GM23338 (cell line): ENCODE results near the gene APOD. TPM values are rescaled to one million over a fixed set of nuclear protein-coding genes. Genes with fewer than 3 reads are reported as not detected.

ENCODE experiments used
- ATAC-seq: fragments of 200-7000 bp; cut with Tn5 transposase; 3 replicates; pipeline ENCODE4 v1.9.1; 2020
- DNase-seq: peaks from one replicate; pipeline ENCODE4 v3.0.0-alpha.2; 2015; ENCODE audit warnings: low spot score
- H2AFZ ChIP-seq: fragments of 200-600 bp; sonication (generic); 2 replicates; pipeline ENCODE4 v1.8.0; 2016; ENCODE audit warnings: antibody characterized with exemption, mild to moderate bottlenecking, moderate library complexity
- H3F3A ChIP-seq: fragments of 200-600 bp; sonication (generic); replicated peaks from 2 replicates; pipeline ENCODE4 v1.8.0; 2017; ENCODE audit warnings: antibody characterized with exemption, mixed run types, low read depth
- H3K27ac ChIP-seq: fragments of 200-600 bp; sonication (generic); 2 replicates; pipeline ENCODE4 v1.6.1; 2016; ENCODE audit warnings: low read depth
- H3K27me3 ChIP-seq: fragments of 200-600 bp; sonication (generic); 2 replicates; pipeline ENCODE4 v1.8.0; 2016; ENCODE audit warnings: mild to moderate bottlenecking, mixed run types, moderate library complexity; ENCODE audit not compliant: insufficient read depth
- H3K36me3 ChIP-seq: fragments of 200-600 bp; sonication (generic); 2 replicates; pipeline ENCODE4 v1.8.0; 2016; ENCODE audit warnings: mild to moderate bottlenecking; ENCODE audit not compliant: insufficient read depth
- H3K4me1 ChIP-seq: fragments of 200-600 bp; sonication (generic); 2 replicates; pipeline ENCODE4 v1.8.0; 2016; ENCODE audit warnings: mild to moderate bottlenecking, moderate library complexity; ENCODE audit not compliant: insufficient read depth
- H3K4me2 ChIP-seq: fragments of 200-600 bp; sonication (generic); 2 replicates; pipeline ENCODE4 v1.7.1; 2017; ENCODE audit warnings: mixed run types
- H3K4me3 ChIP-seq: fragments of 200-600 bp; sonication (generic); 2 replicates; pipeline ENCODE4 v1.6.1; 2016; ENCODE audit warnings: mixed run types
- H3K79me2 ChIP-seq: fragments of 200-600 bp; sonication (generic); replicated peaks from 2 replicates; pipeline ENCODE4 v1.8.0; 2017; ENCODE audit warnings: mild to moderate bottlenecking; ENCODE audit not compliant: insufficient read depth
- H3K9me2 ChIP-seq: fragments of 200-600 bp; sonication (generic); 2 replicates; pipeline ENCODE4 v1.8.0; 2017; ENCODE audit not compliant: insufficient read depth
- H4K20me1 ChIP-seq: fragments of 200-600 bp; sonication (generic); replicated peaks from 2 replicates; pipeline ENCODE4 v1.8.0; 2017; ENCODE audit warnings: mild to moderate bottlenecking; ENCODE audit not compliant: insufficient read depth
- H3K27ac Mint-ChIP-seq: 2 replicates; pipeline ENCODE4 v1.8.0; 2020; ENCODE audit warnings: inconsistent platforms, mild to moderate bottlenecking, moderate library complexity, mixed read lengths
- H3K27me3 Mint-ChIP-seq: 3 replicates; pipeline ENCODE4 v1.8.0; 2022; ENCODE audit warnings: low read depth, mild to moderate bottlenecking, moderate library complexity, mixed read lengths, inconsistent platforms; ENCODE audit not compliant: insufficient read depth, poor library complexity
- H3K36me3 Mint-ChIP-seq: 3 replicates; pipeline ENCODE4 v1.8.0; 2021; ENCODE audit warnings: low read depth, mild to moderate bottlenecking, inconsistent platforms, moderate library complexity, mixed read lengths
- H3K4me1 Mint-ChIP-seq: 3 replicates; pipeline ENCODE4 v1.8.0; 2020; ENCODE audit warnings: mild to moderate bottlenecking, inconsistent platforms, mixed read lengths
- H3K4me3 Mint-ChIP-seq: 3 replicates; pipeline ENCODE4 v1.8.0; 2021; ENCODE audit warnings: moderate library complexity, mild to moderate bottlenecking, inconsistent platforms, mixed read lengths
- H3K9me3 Mint-ChIP-seq: 3 replicates; pipeline ENCODE4 v1.8.0; 2020; ENCODE audit warnings: moderate library complexity, mild to moderate bottlenecking, inconsistent platforms, mixed read lengths
- CREB1 ChIP-seq: fragments of 250-450 bp; sonication (Bioruptor Pico); IDR thresholded peaks from 2 replicates; pipeline ENCODE4 v1.5.0; 2020; ENCODE audit warnings: low read depth, mild to moderate bottlenecking, moderate library complexity
- EZH2 ChIP-seq: fragments of 200-600 bp; sonication (generic); IDR thresholded peaks from one replicate; pipeline ENCODE4 v1.8.0; 2017; ENCODE audit warnings: antibody characterized with exemption, mild to moderate bottlenecking, low read depth; ENCODE audit not compliant: unreplicated experiment
- EZH2phosphoT487 ChIP-seq: fragments of 200-600 bp; sonication (generic); IDR thresholded peaks from one replicate; pipeline ENCODE4 v1.8.1; 2018; ENCODE audit warnings: antibody characterized with exemption; ENCODE audit not compliant: unreplicated experiment
- JUNB ChIP-seq: IDR thresholded peaks from one replicate; pipeline ENCODE4 v1.6.1; 2016; ENCODE audit warnings: antibody characterized with exemption; ENCODE audit not compliant: unreplicated experiment
- NANOG ChIP-seq: IDR thresholded peaks from 2 replicates; pipeline ENCODE4 v1.6.1; 2016; ENCODE audit warnings: antibody characterized with exemption, borderline replicate concordance
- STAT1 ChIP-seq: IDR thresholded peaks from one replicate; pipeline ENCODE4 v1.6.1; 2016; ENCODE audit warnings: antibody characterized with exemption; ENCODE audit not compliant: unreplicated experiment
- ZNF114 ChIP-seq: fragments of 250-450 bp; sonication (Bioruptor Pico); IDR thresholded peaks from 2 replicates; pipeline ENCODE4 v1.5.0; 2020; ENCODE audit warnings: mild to moderate bottlenecking, moderate library complexity
- ZNF331 ChIP-seq: fragments of 250-450 bp; sonication (Bioruptor Pico); IDR thresholded peaks from 2 replicates; pipeline ENCODE4 v1.5.0; 2020; ENCODE audit warnings: low read depth, mild to moderate bottlenecking, moderate library complexity
- ZNF462 ChIP-seq: fragments of 250-450 bp; sonication (Bioruptor Pico); IDR thresholded peaks from 2 replicates; pipeline ENCODE4 v1.5.0; 2020; ENCODE audit warnings: mild to moderate bottlenecking, moderate library complexity
- polyA plus RNA-seq: library from polyadenylated mRNA; unstranded; fragments of >200 nt; fragmentation: Nextera tagmentation; extraction: Ambion mirVana; gene quantifications from 2 replicates; pipeline ENCODE4 v1.2.1, GENCODE V29; 2016
- total RNA-seq: library from RNA; depleted of rRNA; stranded (reverse); fragments of >200 nt; shearing (Covaris generic); gene quantifications from 2 replicates; pipeline ENCODE4 v1.2.3, GENCODE V29; 2014
- TF ChIP-seq, protein P1 (sequence below): IDR thresholded peaks from one replicate; pipeline ENCODE4 v1.6.1; 2018; ENCODE audit warnings: antibody characterized with exemption; ENCODE audit not compliant: unreplicated experiment
- TF ChIP-seq, protein P2 (sequence below), 2 experiments: fragments of 200-600 bp in 1 of 2; sonication (generic) in 1 of 2; conservative IDR thresholded peaks; 2 replicates each; pipeline versions ENCODE4 v1.5.1 to v1.6.1; 2016 to 2017; ENCODE audit warnings: antibody characterized with exemption in 2 of 2, low read depth in 2 of 2, mild to moderate bottlenecking in 2 of 2, moderate library complexity in 1 of 2
- TF ChIP-seq, protein P3 (sequence below): IDR thresholded peaks from 2 replicates; pipeline ENCODE4 v1.6.1; 2016; ENCODE audit warnings: antibody characterized with exemption

APOD gene
- total and polyA plus RNA-seq, 2 experiments from 2014 or later = not detected

- TF ChIP-seq ZNF462 (CRISPR knock-in tag) (no peak), STAT1 (no peak)
Measured at GRCh38 chr3:195595785-195596531, 12.2 kb upstream of the APOD start (continued).

DNA sequence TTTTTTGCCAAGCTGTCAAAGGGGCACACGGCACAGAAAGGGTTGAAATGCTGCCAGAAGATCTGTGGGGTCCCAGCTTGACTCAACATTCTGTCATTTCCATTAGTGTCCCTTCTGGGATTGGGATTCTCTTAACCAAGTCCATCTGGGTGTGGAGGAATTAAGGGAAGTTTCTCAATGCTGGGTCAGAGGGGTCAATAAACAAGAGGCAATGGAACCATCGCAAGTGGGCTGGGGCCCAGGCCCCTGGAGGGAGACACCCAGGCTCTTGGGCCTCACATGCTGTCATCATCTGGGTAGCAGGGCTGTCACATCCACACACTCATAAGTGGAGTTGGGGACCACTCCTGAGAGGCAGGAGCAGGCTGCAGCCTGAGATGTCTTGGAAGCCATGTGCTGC lies 8.1 kb upstream of the APOD start:
- Histone ChIP-seq H3K36me3 (no peaks in the 10 kb centered on the region), H3K27me3 (no peaks in the 10 kb centered on the region), H3K9me2 (peaks cover 4% of the 10 kb centered on the region; the same call in 1 of the 2 replicates), H3K27ac (no peak overlapping the region), H3K4me2 (no peak overlapping the region), H3K79me2 (no peaks in the 10 kb centered on the region), H2AFZ (no peak overlapping the region), H3K4me3 (no peak overlapping the region), H3K4me1 (no peaks in the 10 kb centered on the region), H4K20me1 (no peaks in the 10 kb centered on the region), H3F3A (no peaks in the 10 kb centered on the region)
- H3K4me1 Mint-ChIP-seq = no peaks in the 10 kb centered on the region
- no peak for ATAC-seq
- DNase-seq = no peak
- no peak overlapping the region for H3K27ac Mint-ChIP-seq
- peaks cover 11% of the 10 kb centered on the region; the same call in 1 of the 3 replicates for H3K9me3 Mint-ChIP-seq
- peaks cover 2% of the 10 kb centered on the region for H3K27me3 Mint-ChIP-seq
- no peak overlapping the region for H3K4me3 Mint-ChIP-seq
- peaks cover 3% of the 10 kb centered on the region; the same call in 1 of the 3 replicates for H3K36me3 Mint-ChIP-seq
- TF ChIP-seq ZNF114 (CRISPR knock-in tag) (no peak), STAT1 (no peak), NANOG (no peak), EZH2phosphoT487 (no peak), ZNF331 (CRISPR knock-in tag) (no peak), CREB1 (CRISPR knock-in tag) (no peak), EZH2 (no peak), JUNB (no peak)
- TF ChIP-seq, protein P1, sequence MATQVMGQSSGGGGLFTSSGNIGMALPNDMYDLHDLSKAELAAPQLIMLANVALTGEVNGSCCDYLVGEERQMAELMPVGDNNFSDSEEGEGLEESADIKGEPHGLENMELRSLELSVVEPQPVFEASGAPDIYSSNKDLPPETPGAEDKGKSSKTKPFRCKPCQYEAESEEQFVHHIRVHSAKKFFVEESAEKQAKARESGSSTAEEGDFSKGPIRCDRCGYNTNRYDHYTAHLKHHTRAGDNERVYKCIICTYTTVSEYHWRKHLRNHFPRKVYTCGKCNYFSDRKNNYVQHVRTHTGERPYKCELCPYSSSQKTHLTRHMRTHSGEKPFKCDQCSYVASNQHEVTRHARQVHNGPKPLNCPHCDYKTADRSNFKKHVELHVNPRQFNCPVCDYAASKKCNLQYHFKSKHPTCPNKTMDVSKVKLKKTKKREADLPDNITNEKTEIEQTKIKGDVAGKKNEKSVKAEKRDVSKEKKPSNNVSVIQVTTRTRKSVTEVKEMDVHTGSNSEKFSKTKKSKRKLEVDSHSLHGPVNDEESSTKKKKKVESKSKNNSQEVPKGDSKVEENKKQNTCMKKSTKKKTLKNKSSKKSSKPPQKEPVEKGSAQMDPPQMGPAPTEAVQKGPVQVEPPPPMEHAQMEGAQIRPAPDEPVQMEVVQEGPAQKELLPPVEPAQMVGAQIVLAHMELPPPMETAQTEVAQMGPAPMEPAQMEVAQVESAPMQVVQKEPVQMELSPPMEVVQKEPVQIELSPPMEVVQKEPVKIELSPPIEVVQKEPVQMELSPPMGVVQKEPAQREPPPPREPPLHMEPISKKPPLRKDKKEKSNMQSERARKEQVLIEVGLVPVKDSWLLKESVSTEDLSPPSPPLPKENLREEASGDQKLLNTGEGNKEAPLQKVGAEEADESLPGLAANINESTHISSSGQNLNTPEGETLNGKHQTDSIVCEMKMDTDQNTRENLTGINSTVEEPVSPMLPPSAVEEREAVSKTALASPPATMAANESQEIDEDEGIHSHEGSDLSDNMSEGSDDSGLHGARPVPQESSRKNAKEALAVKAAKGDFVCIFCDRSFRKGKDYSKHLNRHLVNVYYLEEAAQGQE = no peak
- TF ChIP-seq, protein P2, sequence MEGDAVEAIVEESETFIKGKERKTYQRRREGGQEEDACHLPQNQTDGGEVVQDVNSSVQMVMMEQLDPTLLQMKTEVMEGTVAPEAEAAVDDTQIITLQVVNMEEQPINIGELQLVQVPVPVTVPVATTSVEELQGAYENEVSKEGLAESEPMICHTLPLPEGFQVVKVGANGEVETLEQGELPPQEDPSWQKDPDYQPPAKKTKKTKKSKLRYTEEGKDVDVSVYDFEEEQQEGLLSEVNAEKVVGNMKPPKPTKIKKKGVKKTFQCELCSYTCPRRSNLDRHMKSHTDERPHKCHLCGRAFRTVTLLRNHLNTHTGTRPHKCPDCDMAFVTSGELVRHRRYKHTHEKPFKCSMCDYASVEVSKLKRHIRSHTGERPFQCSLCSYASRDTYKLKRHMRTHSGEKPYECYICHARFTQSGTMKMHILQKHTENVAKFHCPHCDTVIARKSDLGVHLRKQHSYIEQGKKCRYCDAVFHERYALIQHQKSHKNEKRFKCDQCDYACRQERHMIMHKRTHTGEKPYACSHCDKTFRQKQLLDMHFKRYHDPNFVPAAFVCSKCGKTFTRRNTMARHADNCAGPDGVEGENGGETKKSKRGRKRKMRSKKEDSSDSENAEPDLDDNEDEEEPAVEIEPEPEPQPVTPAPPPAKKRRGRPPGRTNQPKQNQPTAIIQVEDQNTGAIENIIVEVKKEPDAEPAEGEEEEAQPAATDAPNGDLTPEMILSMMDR (conservative IDR thresholded peaks at IDR 0.05; ENCODE audit: low read depth in 2 of 2) = no peak
- TF ChIP-seq, protein P3, sequence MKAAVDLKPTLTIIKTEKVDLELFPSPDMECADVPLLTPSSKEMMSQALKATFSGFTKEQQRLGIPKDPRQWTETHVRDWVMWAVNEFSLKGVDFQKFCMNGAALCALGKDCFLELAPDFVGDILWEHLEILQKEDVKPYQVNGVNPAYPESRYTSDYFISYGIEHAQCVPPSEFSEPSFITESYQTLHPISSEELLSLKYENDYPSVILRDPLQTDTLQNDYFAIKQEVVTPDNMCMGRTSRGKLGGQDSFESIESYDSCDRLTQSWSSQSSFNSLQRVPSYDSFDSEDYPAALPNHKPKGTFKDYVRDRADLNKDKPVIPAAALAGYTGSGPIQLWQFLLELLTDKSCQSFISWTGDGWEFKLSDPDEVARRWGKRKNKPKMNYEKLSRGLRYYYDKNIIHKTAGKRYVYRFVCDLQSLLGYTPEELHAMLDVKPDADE = no peak
